Gastroesophageal sphincter (tissue), 3 donors: ENCODE measurements around the gene FHAD1.

ENCODE experiments used
- EP300 ChIP-seq: sonication (generic); formaldehyde crosslinking; IDR thresholded peaks from one replicate; pipeline ENCODE4 v1.6.1; 2017; ENCODE audit warnings: antibody characterized with exemption, mild to moderate bottlenecking
- POLR2A ChIP-seq, 2 donors: fragments of 450-650 bp; IDR thresholded peaks; one replicate each; pipeline ENCODE4 v1.6.1; 2017; ENCODE audit warnings: antibody characterized with exemption in 2 of 2, mild to moderate bottlenecking in 2 of 2, moderate library complexity in 1 of 2
- POLR2AphosphoS5 ChIP-seq: sonication (generic); formaldehyde crosslinking; IDR thresholded peaks from one replicate; pipeline ENCODE4 v1.6.1; 2017; ENCODE audit warnings: antibody characterized with exemption
- TF ChIP-seq, protein P1 (sequence below), 4 experiments: fragments of 200-600 bp in 2 of 4; fragments of 450-650 bp in 2 of 4; sonication (generic) in 1 of 4; IDR thresholded peaks; one replicate each; pipeline ENCODE4 v1.5.1; 2017 to 2019; ENCODE audit warnings: antibody characterized with exemption in 4 of 4, mild to moderate bottlenecking in 2 of 4, moderate library complexity in 2 of 4

DNA sequence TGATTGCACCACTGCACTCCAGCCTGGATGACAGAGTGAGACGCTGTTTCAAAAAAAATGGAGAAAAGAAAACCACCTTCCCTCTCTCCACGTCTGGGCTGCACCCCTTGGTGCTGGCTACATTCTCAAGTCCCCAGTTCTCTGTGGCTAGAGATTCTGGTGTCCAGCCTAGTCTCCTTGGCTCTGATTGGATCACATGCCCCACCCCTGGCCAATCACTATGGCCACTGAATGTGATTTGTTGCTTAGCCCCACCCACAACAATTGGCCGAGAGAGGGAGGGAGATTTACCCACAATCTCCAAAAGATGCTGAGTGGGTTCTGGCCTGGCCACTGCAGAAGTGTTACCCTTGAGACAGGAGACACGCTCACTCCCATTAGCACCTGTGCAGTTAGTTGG, 39.4 kb downstream of the FHAD1 start:
- TF ChIP-seq, protein P1, sequence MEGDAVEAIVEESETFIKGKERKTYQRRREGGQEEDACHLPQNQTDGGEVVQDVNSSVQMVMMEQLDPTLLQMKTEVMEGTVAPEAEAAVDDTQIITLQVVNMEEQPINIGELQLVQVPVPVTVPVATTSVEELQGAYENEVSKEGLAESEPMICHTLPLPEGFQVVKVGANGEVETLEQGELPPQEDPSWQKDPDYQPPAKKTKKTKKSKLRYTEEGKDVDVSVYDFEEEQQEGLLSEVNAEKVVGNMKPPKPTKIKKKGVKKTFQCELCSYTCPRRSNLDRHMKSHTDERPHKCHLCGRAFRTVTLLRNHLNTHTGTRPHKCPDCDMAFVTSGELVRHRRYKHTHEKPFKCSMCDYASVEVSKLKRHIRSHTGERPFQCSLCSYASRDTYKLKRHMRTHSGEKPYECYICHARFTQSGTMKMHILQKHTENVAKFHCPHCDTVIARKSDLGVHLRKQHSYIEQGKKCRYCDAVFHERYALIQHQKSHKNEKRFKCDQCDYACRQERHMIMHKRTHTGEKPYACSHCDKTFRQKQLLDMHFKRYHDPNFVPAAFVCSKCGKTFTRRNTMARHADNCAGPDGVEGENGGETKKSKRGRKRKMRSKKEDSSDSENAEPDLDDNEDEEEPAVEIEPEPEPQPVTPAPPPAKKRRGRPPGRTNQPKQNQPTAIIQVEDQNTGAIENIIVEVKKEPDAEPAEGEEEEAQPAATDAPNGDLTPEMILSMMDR (IDR thresholded peaks at IDR 0.05), result no peak
- TF ChIP-seq POLR2A (IDR thresholded peaks at IDR 0.05) (no peak), EP300 (no peak), POLR2AphosphoS5 (no peak)
